ENCODE data around the gene CDH22.

GRCh38 chr20:46304361-46304760 lies 3.9 kb downstream of the CDH22 start:
- TF ChIP-seq, protein P1, sequence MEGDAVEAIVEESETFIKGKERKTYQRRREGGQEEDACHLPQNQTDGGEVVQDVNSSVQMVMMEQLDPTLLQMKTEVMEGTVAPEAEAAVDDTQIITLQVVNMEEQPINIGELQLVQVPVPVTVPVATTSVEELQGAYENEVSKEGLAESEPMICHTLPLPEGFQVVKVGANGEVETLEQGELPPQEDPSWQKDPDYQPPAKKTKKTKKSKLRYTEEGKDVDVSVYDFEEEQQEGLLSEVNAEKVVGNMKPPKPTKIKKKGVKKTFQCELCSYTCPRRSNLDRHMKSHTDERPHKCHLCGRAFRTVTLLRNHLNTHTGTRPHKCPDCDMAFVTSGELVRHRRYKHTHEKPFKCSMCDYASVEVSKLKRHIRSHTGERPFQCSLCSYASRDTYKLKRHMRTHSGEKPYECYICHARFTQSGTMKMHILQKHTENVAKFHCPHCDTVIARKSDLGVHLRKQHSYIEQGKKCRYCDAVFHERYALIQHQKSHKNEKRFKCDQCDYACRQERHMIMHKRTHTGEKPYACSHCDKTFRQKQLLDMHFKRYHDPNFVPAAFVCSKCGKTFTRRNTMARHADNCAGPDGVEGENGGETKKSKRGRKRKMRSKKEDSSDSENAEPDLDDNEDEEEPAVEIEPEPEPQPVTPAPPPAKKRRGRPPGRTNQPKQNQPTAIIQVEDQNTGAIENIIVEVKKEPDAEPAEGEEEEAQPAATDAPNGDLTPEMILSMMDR (IDR thresholded peaks at IDR 0.05), result no peak
- TF ChIP-seq POLR2AphosphoS5 (IDR thresholded peaks at IDR 0.05; ENCODE audit: insufficient read depth in 1 of 2, low read depth in 1 of 2), result no peak
